Astrocyte of the cerebellum (primary cell): ENCODE data around the gene AIFM3.

Source experiments
- DNase-seq: peaks from one replicate; pipeline ENCODE4 v3.0.0-alpha.2; 2011; ENCODE audit warnings: low read depth
- H3K4me3 ChIP-seq: 2 replicates; pipeline ENCODE4 v1.5.1; 2011; ENCODE audit warnings: mild to moderate bottlenecking, low read depth, low read length, moderate library complexity
- in situ Hi-C: cut with HindIII; loops from 2 replicates; pipeline ENCODE4 v1.10.0; 2017; ENCODE audit warnings: low sequenced_read_pairs
- TF ChIP-seq, protein P1 (sequence below): IDR thresholded peaks from 2 replicates; pipeline ENCODE4 v1.5.1; 2012; ENCODE audit warnings: low read length, low read depth, moderate library complexity, mild to moderate bottlenecking; ENCODE audit errors: missing control alignments

The AIFM3 gene

DNA sequence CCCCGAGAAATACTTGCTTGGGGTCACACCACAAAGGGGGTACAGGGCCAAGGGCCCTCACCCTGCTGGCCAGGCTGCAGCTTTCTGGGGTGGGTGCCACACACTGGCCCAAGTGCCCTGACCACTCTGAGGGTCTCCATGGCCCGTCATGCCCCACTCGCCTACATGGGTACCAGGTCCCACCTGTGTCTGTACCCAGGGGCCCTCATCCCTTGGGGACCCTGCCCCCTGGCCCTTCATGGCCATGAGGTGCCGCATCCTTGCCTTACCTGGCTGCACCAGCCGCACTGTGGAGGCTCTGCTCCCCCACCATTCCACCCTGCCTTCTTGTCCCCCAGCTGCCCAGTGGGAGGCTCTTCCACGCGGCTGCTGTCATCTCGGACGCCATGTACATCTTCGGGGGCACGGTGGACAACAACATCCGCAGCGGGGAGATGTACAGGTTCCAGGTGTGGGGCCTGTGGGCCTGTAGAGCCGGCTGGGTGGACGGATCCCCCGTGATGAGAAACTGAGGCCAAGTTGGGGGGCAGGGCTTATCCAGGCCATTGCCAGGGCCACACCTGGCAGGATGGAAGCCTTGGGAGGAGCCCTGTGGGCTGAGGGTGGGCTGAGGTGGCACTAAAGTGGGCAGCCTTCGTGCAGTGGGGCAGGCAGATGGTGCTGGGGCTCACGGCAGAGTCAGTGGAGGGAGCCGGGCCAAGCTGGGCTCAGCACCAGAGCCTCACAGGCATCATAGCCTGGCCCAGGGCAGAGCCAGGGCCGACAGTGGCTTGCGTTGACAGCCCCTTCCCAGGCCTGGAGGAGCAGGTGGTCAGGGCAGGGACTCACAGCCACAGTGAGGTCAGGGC, 25.6 kb downstream of the AIFM3 start:
- in situ Hi-C loops = no loop called here
- DNase-seq = no peak
- TF ChIP-seq, protein P1, sequence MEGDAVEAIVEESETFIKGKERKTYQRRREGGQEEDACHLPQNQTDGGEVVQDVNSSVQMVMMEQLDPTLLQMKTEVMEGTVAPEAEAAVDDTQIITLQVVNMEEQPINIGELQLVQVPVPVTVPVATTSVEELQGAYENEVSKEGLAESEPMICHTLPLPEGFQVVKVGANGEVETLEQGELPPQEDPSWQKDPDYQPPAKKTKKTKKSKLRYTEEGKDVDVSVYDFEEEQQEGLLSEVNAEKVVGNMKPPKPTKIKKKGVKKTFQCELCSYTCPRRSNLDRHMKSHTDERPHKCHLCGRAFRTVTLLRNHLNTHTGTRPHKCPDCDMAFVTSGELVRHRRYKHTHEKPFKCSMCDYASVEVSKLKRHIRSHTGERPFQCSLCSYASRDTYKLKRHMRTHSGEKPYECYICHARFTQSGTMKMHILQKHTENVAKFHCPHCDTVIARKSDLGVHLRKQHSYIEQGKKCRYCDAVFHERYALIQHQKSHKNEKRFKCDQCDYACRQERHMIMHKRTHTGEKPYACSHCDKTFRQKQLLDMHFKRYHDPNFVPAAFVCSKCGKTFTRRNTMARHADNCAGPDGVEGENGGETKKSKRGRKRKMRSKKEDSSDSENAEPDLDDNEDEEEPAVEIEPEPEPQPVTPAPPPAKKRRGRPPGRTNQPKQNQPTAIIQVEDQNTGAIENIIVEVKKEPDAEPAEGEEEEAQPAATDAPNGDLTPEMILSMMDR = no peak
- H3K4me3 ChIP-seq = no peak overlapping the region

DNA sequence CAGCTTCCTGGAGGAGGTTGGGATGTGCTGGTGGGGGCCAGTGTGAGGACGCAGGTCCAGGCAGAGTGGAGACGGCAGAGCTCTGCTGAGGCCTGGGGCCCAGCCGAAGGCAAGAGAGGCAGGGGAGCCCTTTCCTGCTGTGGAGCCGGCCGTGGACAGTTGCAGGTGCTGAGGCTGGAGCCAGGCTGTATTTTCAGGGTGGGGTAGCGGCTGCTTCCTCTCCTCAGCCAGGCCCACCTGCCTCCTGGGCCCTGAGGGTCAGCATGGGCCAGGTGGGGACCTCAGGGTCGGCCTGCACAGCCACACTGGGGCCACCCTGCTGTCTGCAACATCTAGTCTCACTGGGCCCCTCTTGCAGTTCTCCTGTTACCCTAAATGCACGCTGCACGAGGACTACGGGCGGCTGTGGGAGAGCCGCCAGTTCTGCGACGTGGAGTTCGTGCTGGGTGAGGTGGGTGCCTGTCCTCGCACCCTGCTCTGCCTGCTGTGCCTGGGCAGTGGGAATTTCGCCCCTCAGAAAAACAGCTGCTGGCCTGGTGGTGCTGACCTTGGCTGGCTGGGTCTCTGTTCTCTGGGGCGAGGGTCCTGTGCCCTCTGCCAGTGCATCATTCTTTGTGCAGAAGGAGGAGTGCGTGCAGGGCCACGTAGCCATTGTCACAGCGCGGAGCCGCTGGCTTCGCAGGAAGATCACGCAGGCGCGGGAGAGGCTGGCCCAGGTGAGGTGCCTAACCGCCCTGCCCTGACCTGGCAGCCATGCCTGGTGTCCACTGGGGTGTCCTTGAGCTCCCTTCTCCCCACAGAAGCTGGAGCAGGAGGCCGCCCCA, 26.5 kb downstream of the AIFM3 start:
- H3K4me3 ChIP-seq = no peak overlapping the region
- TF ChIP-seq, protein P1 = no peak
- in situ Hi-C loops = no loop called here
- DNase-seq = no peak

DNA sequence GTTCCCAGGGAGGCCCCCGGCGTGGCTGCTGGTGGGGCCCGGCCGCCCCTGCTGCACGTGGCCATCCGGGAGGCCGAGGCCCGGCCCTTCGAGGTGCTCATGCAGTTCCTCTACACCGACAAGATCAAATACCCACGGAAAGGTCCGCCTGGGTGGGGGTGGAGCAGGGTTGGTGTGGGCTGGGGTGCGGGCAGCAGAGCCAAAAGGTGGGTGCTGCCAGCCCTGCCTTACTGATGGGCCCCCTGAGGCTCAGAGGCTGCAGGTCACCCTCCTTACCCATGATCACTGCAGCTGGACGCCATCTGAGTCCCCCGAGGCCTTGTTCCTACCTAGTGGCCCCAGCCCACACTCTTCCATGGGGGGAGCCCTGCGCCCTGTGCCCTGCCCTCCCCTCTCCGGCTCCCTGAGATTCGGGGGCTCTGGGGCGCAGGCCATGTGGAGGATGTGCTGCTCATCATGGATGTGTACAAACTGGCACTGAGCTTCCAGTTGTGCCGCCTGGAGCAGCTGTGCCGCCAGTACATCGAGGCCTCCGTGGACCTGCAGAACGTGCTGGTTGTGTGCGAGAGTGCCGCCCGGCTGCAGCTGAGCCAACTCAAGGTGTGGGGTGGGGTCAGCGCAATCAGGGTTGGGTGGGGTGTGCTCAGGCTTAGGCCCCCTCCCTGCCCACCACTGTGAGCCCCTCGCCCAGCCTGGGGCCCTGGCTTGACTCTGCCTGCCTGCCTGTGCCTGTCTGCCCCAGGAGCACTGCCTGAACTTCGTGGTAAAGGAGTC, 27.3 kb downstream of the AIFM3 start:
- in situ Hi-C loops = no loop called here
- DNase-seq = no peak
- H3K4me3 ChIP-seq = no peak overlapping the region
- TF ChIP-seq, protein P1 = no peak

DNA sequence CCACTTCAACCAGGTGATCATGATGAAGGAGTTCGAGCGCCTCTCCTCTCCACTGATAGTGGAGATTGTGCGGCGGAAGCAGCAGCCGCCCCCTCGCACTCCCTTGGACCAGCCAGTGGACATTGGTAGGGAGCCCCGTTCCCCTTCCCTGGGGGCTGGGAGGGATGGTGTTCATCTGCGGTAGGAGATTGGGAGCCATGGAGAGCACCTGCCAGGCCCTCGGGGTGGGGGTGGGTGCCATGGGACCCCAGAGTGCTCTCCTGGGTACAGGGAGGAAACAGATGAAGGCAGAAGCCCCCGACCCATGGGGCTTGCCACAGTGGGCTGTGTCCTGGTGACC, 27.8 kb downstream of the AIFM3 start:
- H3K4me3 ChIP-seq = no peak overlapping the region
- TF ChIP-seq, protein P1 = no peak
- DNase-seq = no peak
- in situ Hi-C loops = no loop called here

DNA sequence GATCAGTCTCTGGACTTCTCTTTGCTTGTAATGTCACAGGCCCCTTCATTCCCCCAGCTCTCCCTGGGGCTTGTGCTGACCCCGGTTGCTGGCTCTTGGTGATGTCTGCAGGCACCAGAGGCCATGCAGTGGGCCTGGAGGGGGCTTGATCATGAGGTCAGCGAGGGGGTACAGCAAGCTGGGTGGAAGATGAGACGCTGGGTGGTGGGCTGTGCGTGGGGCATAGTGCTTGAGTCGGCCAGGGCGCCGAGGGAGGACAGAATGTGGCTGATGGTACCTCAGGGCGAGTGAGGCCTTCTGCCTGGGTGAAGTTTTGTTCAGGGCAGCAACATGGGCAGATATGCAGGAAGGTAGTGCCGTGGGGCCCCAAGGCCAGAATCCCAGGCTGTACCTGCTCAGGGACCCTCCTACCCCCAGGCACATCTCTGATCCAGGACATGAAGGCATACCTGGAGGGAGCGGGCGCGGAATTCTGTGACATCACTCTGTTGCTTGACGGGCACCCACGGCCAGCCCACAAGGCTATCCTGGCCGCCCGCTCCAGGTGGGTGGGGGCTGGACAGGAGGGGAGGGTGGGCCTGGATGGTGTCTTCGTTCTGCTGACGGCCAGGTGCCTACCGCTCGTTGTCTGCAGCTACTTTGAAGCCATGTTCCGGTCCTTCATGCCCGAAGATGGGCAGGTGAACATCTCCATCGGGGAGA, 28.4 kb downstream of the AIFM3 start:
- no peak for DNase-seq
- no peak overlapping the region for H3K4me3 ChIP-seq
- TF ChIP-seq, protein P1 = no peak
- in situ Hi-C loops = no loop called here

DNA sequence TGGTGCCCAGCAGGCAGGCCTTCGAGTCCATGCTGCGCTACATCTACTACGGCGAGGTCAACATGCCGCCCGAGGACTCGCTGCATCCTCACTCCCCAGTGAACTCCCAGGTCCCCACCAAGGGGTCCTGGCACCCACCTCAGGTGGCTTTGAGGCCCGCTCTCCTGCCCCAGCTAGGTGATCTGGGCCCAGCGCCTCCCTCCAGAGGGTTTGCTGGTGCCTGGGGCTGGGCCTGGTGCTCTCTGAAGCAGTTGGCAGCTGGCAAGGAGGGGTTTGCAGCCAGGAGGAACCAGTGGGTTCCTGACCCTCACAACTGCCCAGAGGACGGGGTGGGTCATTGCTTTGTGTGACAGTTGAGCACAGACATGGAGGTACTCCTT, 29.0 kb downstream of the AIFM3 start:
- H3K4me3 ChIP-seq = no peak overlapping the region
- DNase-seq = no peak
- TF ChIP-seq, protein P1 = no peak
- in situ Hi-C loops = no loop called here
